ENCODE results near the gene DNAH5.

DNAH5 gene

DNA sequence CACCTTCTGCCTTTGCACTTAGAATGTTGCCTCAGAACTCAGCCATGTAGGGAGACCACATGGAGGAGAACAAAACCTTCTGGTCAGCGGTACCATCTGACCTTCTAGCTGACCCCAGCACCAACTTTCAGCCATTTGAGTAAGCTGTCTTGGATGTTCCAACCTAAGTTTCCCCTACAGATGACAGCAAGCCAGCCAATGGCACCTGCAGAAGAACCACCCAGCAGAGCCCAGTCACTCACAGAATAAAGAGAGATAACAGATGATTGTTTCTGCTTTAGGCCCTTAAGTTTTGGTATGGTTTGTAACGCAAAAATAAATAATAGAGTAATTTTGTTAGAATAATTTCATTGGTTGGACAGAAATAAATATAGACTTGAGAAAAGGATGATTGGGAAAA is 10.4 kb downstream of the DNAH5 start:
- DNase-seq = no peak

DNA sequence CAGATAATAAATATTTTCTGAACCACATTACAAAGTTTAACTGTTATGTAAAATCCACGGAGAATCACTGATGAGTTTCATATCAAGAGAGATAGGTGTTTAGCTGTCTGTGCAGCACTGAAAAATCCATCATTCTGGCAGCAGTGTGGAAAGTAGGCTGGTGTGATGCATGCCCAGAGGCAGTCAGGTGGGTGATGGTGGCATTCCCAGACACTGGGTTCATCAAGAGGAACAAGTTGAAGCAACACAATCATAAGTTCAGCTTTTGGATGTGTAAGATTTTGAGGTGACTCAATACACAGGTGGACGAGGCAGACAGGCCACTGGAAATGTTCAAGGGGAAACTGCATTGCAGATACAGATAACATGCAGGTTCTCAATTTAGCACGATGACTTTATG is 11.9 kb downstream of the DNAH5 start:
- no peak for DNase-seq

DNA sequence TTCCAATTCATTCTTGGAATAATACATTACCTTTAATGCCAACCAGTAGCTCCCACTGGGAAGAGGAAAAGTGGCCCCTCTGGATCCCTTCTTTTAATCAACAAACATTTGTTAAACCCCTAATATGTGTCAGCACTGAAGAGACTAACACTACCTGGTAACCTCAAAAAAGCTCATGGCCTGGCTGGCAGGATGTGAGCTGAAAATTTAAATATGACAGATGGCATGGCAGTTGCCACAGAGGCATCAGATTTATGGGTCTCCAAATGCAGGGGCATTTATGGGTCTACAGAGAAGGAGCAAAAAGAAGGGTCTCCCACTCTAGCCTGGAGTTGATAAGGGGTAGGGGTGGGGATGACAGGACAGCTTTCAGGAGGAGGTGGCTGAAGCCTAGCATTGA is 12.5 kb downstream of the DNAH5 start:
- DNase-seq = no peak

DNA sequence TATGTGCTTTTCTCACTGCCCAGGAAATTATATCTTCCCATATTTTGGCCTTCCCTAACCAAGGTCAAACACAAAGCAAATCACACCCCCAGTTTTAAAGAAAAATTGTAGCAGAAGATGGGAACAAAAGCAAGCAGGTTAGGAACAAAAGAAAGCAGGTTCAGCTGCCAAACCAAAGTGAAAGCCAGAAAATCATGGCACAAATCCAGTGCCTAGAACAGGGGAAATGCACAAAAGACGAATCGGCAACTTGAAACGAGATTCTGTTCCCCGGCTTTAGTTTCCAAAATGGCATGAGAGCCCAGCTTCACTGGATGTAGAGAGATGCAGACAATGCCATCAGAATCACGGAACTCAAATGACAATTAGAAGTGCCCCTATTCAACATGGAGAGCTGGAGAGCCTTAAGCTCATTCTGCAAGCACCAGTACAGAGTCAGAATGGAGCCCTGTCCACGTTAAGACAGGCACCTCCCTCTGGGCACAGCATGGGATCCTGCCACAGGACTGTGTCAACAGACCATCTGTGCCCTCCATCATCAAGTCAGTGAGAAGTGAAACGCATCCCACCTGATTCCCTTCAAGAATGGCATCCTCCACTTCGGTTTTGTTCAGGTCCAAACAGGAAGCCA is 13.8 kb downstream of the DNAH5 start:
- no peak for DNase-seq

DNA sequence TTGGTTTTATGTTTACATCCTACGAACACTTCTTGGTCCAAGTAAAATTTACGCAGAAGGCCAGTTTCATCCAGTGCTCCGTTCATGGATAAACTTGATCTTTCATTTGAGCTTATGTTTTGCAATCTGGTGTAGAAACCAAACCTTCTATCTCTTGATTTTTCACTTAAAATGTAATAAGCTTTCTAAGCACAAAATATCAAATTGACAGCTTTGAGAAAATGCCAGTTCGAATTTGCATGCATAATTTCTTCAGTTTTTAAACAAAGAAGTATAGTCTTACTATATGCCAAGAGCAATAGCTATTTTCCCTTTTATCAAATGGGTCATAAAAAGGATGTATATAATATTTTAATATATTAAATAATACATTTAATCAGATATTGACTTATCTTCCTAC is 17.8 kb downstream of the DNAH5 start:
- no peak for DNase-seq

DNA sequence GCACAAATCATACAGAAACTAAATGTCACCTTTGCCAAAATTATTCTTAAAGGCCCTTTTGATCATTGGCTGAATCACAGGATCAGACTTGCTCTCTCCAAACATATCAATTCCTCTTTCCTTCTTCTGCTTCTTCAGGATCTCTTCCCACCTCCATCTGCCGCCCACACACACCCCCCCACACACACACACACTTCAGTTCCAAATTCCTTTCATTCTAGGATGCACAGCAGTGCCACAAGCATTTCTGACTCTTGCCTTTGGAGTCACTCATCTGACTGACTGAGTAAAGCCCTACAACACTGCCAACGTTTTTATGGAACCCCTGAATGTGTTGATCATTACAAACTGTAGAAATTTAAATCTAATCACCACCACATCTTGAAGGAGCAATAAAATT is 22.9 kb downstream of the DNAH5 start:
- no peak for DNase-seq

DNA sequence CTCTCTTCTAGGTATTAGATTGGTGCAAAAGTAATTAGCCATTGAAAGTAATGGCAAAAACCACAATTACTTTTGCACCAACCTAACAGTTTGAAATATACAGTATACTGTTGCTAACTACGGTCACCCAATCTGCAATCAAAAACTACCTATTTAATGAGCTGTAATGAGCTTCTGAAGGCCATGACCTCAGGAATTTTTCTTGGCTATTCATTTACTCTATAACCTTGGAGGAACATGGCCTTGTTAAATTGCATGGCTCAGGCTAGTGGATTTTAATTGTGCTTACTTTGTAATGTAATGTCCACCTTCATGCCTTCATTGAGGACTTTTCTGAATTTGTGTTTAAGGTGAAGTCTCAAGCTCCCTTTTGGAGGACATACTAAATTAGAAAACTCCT is 24.7 kb downstream of the DNAH5 start:
- DNase-seq = no peak

DNA sequence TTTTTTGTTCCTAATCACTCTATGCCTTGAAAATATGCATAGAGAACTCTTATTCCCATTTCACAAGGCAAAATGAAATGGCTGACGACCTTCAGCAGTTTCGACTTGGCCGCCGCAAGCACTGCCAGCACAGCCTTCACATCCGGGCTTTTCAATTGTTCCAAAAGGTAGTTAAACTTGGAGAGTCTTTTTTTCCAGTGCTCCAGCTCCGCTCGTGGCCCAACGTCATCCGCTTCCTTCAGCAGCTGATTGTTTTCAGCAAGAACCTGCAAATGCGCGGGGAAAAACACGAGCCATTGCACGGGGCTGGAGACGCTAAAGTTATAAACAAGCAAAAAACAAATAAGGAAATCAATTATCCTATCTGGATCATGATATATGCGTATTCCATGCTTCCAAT is 25.4 kb downstream of the DNAH5 start:
- DNase-seq = no peak

DNA sequence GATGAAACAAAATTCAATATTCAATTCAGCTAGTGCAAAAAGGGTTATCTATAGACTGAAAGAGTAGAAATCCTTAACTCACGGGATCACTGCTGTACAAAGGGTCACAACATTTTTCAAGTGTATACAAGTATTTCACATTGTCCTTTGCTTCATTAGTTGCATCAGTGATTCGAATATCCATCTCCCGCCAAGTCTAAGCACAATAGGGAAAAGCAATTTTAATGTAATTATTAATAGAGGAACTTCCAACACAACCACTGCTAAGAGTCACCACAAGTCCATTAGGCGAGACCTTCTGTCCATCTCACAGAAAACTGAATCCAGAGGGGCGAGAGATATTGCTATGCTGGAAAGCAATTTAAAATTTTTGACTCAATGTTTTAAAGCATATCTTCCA is 27.4 kb downstream of the DNAH5 start:
- no peak for DNase-seq

DNA sequence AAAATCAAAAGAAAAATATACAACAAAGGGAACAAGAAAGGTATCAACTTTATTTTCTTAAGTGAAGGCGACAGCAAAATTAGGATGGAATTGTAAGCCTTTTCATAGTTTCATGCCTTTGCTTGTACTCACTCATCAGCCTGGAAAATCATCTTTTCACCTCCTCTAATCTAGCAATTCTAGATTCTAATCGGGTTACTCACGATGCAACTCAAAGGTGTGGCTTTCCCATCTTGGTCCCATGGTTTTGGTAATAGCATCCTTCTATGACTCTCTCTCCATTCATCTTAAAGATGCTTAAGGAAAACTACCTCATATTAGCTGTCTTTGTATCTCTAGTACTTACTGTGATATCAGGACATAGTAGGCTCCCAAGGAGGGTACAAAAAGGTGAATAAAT is 30.5 kb downstream of the DNAH5 start:
- DNase-seq = no peak

DNA sequence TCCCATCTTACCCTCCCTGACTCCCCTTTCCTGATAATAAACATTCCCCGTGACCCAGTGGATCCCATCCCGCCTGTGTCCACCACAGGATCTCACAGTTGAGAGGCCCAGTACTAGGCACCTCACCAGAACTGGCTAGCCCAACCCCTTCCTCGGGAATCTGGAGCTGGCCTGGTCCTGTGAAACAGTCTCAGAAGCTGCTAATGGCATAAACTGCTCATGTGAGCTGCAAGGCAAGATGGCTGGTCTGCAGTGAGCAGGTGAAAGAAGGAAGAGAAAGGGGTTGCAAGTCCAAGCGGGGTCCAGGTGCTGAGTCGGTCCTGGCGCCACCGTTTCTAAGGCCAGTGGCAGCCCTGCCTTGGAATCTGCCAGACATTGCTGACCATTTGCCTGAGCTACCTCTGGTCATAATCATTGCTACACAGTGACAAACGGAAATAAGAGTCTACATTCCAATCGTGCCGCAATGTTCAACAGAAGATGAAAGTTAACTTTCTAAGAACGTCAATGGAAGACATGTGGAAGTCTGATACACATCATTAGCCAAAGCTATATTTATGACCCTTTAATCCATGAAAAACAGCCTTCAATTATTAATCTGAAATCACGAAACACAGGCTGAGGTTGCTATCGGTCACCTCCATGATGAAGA is 33.7 kb downstream of the DNAH5 start:
- no peak for DNase-seq

DNA sequence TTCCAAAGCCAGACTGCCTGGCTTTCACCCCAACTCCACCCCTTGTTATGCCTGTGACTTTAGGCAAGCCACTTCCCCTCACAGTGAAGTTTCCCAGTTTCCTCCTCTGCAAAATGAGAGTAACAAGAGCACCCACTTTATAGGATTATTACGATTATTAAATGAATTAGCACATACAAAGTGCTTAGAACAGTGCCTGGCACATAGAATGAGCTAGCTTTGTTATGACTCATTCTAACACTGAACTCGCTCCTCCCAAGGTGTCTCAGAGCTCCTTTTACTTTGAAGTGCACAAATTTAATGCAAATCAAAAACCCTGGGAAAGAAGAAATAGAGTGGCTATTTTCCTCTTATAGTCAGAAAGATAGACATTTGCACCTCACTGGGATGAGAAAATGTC is 34.3 kb downstream of the DNAH5 start:
- DNase-seq = no peak

DNA sequence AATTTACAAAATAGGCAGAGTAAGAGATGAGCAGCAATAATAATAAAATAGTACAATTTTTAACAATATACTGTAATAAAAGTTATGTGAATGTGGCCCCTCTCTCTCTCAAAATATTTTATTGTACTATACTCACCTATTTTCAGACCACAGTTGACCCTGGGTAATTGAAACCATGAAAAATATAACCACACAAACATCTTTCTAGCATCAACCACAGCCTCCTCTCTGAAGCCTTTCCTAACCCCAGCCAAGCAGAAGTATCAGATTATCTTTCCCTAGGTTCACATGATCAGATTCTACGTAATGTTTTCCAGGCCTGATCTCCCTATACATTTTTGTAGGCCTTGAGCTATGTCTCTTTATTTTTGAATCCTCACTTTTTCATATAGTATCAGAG is 35.2 kb downstream of the DNAH5 start:
- no peak for DNase-seq

DNA sequence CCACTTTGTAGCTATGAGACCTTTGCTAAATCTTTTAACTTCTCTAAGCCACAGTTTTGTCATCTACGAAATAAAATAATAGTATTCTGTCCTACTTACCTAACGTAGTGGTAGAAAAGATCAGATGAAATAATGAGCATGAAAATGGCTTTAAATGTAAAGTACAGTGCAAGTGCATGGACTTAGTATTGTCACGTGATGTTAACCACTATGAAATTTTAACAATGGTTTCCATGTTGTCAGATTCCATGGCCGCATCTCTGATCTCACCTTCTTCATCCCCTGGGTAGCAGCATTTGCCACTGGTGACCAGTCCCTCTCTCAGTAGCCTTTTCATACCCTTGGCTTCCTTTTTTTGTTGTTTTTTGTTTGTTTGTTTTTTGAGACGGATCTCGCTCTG is 45.9 kb downstream of the DNAH5 start:
- no peak for DNase-seq

DNA sequence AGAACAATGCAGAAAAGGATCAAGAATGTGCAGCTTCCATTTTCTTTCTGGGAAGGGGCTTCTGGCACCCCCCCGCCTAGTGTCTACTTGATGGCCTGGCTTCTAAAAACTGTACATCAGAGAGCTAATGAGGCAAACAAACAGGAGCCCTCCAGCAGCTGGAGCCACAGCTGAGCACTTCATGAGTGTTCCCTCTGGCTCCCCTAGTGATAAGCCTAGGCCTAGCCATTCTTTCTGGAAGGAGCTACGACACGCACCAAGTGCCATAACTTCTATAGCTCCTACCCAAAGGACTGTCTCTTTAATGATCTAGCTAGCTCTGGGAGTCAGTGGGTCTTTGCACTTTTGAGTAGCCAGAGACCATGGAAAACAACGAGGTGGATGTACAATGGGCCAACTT is 66.1 kb downstream of the DNAH5 start:
- no peak for DNase-seq

DNA sequence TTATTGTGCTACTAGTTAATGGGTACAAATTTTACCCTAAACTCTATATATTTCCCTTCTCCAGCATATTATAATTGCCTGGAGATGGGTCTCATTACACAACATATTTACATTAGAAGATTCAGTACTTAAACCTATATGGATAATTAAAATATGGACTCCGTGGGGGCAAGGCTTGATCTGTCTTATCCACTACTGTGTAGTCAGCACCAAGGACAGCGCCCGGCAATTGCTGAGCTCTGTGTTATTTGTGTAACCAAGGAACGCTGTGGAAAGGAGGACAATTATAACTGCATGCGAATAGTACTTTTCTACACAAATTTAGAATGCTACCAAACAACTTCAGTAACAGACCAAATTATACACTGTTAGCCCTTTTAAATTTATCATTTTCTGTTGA is 77.7 kb downstream of the DNAH5 start:
- no peak for DNase-seq

DNA sequence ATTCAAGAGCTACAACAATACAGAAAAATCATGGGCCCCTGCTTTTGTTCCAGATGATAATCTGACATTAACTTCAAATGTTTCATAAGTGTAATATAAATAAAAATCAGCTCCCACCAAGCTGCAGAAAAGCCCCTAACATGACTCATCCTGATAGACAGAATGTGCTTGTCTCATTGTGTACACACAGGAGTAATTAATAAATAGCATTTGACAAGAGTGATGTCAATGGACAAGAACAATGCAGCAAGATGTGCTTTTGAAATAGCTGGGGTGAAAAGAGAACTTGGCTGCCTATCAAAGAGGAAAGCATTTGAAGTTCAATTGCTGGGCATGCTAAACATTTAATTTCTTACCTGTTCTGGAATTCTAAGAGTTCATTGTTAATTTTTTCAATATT is 79.2 kb downstream of the DNAH5 start:
- no peak for DNase-seq

DNA sequence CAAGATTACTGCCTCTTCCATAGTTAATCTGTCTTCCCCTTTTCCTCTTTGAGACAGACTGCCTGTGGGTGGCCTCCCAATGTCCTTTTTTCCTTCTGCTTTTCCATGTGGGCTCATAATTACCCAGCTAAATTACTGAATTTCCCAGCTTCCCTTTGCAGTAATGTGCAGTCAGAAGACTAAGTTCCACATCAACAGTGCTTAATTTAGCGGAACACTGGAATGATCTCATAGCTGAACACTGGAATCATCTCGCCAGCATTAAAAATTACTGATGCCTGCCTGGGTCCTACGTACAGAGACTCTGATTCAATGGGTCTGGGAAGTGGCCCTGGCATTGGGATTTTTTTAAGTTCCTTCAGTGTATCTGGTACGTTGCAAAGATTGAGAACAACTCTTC is 84.3 kb downstream of the DNAH5 start:
- DNase-seq = no peak

DNA sequence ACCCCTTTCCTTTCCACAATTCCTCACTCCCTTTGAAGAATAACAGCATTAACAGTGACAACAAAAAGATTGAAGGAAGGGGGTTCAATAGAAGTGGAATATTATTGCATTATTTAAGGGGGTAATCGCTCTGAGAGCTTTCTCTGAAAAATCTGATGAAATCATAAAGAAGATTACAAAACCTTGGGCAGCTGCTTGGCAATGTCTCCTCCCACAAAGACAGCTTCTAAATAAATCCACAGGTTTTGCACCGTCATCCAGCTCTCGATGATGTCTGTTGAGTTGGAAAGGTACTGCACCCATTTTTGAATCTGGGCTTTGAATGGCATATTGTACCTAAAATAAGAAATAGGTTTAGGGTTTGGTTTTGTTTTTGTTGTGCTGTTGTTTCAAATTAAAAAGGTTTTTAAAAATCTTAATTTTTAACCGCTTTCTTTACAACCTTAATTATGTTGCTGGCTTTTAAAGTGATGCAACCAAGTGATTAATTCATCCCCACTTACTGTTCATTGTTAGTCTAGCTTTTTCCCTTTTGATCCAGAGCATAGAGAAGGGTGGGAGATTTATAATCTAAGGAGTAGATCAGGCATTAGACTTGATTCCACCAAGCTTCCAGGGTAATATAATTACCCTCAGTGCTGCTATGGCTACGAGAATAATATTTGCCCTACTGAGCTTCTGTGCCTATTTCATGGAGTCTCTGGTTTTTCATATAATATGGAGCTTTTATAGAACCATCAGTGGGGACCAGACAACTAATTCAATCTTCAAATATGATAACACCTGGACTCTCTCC is 85.0 kb downstream of the DNAH5 start:
- DNase-seq = no peak

DNA sequence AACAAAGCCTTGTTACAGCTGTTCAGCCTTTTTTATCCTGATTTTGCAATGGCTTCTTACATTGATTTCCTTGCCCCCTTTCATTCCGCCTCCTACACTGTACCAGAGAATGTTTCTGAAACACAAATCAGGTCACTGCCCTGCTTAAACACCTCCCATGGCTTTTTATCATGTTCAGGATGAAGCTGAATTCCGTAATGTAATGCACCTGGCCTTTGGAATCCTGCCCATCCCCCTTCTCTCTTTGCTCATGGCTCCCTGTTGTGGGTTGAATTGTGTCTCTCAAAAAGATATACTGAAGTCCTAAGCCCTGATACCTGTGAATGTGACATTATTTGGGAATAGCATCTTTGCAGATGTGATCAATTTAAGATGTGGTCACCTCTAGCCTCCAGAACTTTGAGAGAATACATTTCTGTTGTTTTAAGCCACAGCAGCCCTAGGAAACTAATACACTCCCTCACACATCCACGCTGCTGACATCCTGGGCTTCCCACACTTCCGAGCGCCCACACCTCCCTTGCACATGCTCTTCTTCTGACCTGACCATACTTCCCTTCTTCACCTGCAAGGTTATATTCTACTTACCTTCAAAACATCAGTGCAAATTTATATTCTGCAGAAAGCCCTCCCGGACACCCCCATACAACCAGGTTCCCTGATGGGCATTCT is 101.2 kb downstream of the DNAH5 start:
- DNase-seq = no peak

DNA sequence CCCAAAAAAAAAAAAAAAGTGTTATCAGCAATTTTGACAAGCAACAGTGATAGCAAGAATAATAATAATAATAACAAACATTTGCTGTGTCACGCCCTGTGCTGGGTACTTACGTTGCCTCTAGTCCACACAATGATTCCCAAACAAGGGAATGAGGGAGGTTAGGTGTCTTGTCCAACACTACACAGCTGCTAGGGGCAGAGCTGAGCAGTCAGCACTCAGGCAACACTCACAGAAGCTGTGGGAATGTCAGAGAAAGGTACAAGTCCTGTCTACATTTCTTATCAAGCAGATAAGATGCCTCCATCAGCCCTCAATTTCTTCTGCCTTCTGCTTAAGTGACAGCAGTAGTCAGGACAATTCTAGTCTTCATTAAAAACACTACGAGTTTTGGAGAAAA is 111.0 kb downstream of the DNAH5 start:
- no peak for DNase-seq

DNA sequence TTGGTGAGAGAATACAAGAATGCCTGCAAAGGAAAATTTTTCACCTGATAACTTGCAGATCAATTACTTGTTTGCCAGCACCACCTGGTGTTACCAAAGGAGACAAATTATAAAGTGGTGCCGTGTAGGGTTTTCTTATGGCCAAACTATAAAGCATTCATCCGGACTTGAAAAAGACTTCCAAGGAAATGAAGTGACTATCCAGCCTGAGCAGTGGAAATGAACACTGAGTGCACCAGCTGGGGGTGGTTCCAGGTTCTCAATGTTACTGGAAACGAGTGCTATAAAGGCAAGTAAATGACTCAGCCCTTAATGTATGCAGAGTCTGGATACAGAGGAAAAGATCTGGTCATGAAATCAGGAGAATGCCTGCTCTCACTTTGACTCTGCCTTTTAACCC is 113.1 kb downstream of the DNAH5 start:
- no peak for DNase-seq

DNA sequence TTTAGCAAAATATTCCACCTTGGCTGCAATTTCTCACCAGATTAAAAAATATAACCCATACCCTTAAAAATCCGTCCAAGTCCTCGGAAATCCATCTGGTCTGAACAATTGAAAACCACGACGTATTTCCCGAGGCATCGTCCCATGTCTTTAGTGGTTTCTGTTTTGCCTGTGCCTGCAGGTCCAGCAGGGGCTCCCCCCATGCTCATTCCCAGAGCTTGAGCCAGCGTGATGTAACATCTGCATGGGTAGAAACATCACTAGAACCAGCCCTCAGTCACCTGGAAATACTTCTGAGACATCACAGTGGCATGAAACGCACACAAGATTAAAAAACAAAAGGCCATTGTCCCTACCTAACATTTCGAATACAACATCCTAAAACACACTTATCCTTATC is 114.0 kb downstream of the DNAH5 start:
- no peak for DNase-seq

DNA sequence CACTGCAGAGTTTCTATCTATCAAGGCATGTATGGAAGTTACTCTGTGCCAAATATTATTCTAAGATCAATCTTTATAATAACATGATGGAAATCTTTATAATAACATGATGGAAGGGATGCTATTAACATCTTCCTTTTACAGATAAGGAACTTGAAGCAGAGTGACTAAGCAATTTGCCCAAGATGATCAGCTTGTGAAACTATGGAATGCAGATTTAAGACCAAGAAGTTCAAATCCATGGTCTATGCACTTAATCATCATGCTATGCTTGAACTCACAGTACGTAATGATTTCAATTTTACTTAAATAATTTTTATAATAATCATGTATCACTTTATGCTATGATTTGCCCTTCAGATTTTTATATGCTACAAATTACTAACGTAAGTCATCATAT is 123.1 kb downstream of the DNAH5 start:
- DNase-seq = no peak
